Measurements from ENCODE around the gene TMC6. TPM values are rescaled to one million over a fixed set of nuclear protein-coding genes. Genes with fewer than 3 reads are reported as not detected.

TMC6 gene
- total and polyA plus RNA-seq, 2 of the 13 experiments (the other 11 are each of a cell fraction or from before 2014, with no cell fraction given): 48.4 to 99.1 TPM

DNA sequence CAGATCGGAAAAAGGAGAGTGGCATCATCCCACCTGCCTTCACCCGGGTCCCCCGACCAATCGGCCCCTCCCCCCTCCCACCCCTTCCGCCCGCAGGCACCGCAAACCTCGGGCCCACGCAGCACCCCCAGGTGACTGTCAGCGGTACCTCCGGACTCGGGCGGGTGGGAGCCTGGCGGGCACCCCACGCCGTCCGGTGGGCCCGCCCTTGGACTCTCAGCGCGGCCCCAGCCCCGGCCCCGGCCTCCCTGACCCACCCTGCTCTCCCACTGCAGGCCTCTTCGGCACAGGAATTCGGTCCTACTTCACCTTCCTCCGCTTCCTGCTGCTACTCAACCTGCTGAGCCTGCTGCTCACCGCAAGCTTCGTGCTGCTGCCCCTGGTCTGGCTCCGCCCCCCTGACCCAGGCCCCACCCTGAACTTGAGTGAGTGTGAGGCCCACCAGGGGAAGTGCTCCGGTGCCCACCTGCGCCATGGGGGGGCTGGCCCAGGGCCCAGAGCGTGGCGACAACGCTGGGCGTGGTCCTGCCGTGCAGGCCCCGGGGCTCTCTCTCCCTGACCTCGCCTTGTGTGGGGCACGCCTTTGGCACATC, 3.6 kb upstream of the TMC6 start (continued):
- TF ChIP-seq ZNF468 (CRISPR knock-in tag; IDR thresholded peaks at IDR 0.05) (no peak), ZFP82 (CRISPR knock-in tag; IDR thresholded peaks at IDR 0.05; ENCODE audit: borderline replicate concordance) (no peak), GABPB1 (CRISPR knock-in tag; IDR thresholded peaks at IDR 0.05) (peak; percentile 59), SMARCE1 (IDR thresholded peaks at IDR 0.05; ENCODE audit: borderline replicate concordance) (no peak), MAZ (IDR thresholded peaks at IDR 0.05; ENCODE audit: borderline replicate concordance, low read depth, low read length) (no peak), MAZ (CRISPR knock-in tag; IDR thresholded peaks at IDR 0.05; ENCODE audit: low read depth) (no peak), ZNF562 (CRISPR knock-in tag; IDR thresholded peaks at IDR 0.05; ENCODE audit: borderline replicate concordance) (no peak), MAFK (conservative IDR thresholded peaks at IDR 0.05 in 1 of 2, IDR thresholded peaks at IDR 0.05 in 1 of 2; ENCODE audit: low read length in 2 of 2) (no peak), MED1 (CRISPR knock-in tag; IDR thresholded peaks at IDR 0.05) (no peak), RXRB (CRISPR knock-in tag; IDR thresholded peaks at IDR 0.05; ENCODE audit: borderline replicate concordance) (peak; percentile 22; the same call in 1 of the 2 replicates), HHEX (CRISPR knock-in tag; IDR thresholded peaks at IDR 0.05) (no peak), HNRNPL (IDR thresholded peaks at IDR 0.05; ENCODE audit: low read depth, low read length) (peak; percentile 79), WIZ (CRISPR knock-in tag; IDR thresholded peaks at IDR 0.05) (no peak), TRIM24 (CRISPR knock-in tag; IDR thresholded peaks at IDR 0.05) (0 out of 2 replicates have a peak, but pooled peaks have one; percentile 37), DNMT1 (CRISPR knock-in tag; IDR thresholded peaks at IDR 0.05) (no peak), ZNF430 (CRISPR knock-in tag; IDR thresholded peaks at IDR 0.05) (0 out of 2 replicates have a peak, but pooled peaks have one; percentile 38), ZNF605 (CRISPR knock-in tag; IDR thresholded peaks at IDR 0.05) (peak; percentile 57; the same call in 1 of the 2 replicates), MEF2D (CRISPR knock-in tag; IDR thresholded peaks at IDR 0.05) (no peak; the same call in 1 of the 2 replicates), ZNF746 (CRISPR knock-in tag; IDR thresholded peaks at IDR 0.05) (no peak), TEAD3 (CRISPR knock-in tag; optimal IDR thresholded peaks at IDR 0.05; ENCODE audit: borderline replicate concordance) (no peak)
- TF ChIP-seq, protein P1, sequence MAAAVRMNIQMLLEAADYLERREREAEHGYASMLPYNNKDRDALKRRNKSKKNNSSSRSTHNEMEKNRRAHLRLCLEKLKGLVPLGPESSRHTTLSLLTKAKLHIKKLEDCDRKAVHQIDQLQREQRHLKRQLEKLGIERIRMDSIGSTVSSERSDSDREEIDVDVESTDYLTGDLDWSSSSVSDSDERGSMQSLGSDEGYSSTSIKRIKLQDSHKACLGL (CRISPR knock-in tag; IDR thresholded peaks at IDR 0.05): no peak
- TF ChIP-seq, protein P2, sequence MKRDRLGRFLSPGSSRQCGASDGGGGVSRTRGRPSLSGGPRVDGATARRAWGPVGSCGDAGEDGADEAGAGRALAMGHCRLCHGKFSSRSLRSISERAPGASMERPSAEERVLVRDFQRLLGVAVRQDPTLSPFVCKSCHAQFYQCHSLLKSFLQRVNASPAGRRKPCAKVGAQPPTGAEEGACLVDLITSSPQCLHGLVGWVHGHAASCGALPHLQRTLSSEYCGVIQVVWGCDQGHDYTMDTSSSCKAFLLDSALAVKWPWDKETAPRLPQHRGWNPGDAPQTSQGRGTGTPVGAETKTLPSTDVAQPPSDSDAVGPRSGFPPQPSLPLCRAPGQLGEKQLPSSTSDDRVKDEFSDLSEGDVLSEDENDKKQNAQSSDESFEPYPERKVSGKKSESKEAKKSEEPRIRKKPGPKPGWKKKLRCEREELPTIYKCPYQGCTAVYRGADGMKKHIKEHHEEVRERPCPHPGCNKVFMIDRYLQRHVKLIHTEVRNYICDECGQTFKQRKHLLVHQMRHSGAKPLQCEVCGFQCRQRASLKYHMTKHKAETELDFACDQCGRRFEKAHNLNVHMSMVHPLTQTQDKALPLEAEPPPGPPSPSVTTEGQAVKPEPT (CRISPR knock-in tag; IDR thresholded peaks at IDR 0.05; ENCODE audit: low read depth): no peak
- TF ChIP-seq, protein P3, sequence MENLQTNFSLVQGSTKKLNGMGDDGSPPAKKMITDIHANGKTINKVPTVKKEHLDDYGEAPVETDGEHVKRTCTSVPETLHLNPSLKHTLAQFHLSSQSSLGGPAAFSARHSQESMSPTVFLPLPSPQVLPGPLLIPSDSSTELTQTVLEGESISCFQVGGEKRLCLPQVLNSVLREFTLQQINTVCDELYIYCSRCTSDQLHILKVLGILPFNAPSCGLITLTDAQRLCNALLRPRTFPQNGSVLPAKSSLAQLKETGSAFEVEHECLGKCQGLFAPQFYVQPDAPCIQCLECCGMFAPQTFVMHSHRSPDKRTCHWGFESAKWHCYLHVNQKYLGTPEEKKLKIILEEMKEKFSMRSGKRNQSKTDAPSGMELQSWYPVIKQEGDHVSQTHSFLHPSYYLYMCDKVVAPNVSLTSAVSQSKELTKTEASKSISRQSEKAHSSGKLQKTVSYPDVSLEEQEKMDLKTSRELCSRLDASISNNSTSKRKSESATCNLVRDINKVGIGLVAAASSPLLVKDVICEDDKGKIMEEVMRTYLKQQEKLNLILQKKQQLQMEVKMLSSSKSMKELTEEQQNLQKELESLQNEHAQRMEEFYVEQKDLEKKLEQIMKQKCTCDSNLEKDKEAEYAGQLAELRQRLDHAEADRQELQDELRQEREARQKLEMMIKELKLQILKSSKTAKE (CRISPR knock-in tag; IDR thresholded peaks at IDR 0.05; ENCODE audit: borderline replicate concordance): no peak
- TF ChIP-seq, protein P4, sequence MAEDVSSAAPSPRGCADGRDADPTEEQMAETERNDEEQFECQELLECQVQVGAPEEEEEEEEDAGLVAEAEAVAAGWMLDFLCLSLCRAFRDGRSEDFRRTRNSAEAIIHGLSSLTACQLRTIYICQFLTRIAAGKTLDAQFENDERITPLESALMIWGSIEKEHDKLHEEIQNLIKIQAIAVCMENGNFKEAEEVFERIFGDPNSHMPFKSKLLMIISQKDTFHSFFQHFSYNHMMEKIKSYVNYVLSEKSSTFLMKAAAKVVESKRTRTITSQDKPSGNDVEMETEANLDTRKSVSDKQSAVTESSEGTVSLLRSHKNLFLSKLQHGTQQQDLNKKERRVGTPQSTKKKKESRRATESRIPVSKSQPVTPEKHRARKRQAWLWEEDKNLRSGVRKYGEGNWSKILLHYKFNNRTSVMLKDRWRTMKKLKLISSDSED (CRISPR knock-in tag; IDR thresholded peaks at IDR 0.05): no peak
- TF ChIP-seq, protein P5, sequence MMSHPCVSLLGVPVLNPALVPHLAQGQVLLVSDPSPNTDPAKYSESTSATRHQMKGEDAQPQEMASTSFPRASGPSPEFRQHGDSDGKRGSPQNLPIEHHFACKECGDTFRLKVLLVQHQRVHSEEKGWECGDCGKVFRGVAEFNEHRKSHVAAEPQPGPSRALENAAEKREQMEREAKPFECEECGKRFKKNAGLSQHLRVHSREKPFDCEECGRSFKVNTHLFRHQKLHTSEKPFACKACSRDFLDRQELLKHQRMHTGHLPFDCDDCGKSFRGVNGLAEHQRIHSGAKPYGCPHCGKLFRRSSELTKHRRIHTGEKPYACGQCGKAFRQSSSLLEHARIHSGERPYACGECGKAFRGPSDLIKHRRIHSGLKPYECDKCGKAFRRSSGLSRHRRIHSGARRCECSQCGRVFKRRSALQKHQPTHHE (CRISPR knock-in tag; IDR thresholded peaks at IDR 0.05; ENCODE audit: borderline replicate concordance): no peak

Data from HepG2 (cell line).